Fibroblast of gingiva (primary cell): ENCODE data around the gene DAZAP1.

Experiments used
- DNase-seq: peaks from one replicate; pipeline ENCODE4 v3.0.0-alpha.2; 2011; ENCODE audit warnings: low read depth

Gene DAZAP1

DNA sequence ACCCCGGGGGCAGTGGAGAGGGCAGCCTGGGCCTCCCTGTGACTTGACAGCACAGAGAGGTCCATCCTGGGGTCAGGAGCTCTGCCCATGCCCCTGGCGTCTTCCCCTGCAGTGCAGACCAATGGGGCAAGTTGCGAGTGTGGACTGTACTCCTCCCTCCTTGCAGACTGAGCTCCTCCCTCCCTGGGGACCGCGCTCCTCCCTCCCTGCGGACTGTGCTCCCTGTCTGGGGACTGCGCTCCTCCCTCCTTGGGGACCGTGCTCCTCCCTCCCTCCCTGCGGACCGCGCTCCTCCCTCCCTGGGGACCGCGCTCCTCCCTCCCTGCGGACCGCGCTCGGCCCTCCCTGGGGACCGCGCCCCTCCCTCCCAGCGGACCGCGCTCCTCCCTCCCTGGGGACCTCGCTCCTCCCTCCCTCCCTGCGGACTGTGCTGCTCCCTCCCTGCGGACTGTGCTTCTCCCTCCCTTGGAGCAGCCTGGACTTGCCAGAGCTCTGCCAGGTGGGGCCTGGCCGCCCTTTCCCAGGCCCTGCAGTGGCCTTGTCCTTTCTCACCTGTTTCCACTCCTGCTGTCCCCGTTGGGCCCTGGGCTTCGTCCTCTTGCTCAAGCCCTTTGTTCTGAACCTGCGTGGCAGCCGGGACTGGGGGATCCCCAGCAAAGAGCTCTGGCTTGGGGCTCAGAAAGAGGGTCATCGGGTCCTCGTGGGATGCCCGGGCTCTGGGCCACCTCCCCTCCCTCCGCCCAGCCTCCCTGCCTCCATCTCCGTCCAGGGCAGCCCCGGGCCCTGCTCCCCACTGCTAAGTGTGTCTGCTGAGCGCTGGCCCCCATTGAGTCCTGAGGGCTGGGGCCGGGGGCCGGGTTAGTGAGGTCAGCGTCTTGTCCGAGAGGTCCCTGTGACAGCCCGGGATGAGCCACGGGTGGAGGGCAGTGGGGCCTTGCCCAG lies 12.9 kb upstream of the DAZAP1 start:
- DNase-seq: no peak

- no peak for DNase-seq
These were observed 12.0 kb upstream of the DAZAP1 start for GRCh38 chr19:1395194-1396018.

- no peak for DNase-seq
These were observed 11.2 kb upstream of the DAZAP1 start for GRCh38 chr19:1396019-1396767.

DNA sequence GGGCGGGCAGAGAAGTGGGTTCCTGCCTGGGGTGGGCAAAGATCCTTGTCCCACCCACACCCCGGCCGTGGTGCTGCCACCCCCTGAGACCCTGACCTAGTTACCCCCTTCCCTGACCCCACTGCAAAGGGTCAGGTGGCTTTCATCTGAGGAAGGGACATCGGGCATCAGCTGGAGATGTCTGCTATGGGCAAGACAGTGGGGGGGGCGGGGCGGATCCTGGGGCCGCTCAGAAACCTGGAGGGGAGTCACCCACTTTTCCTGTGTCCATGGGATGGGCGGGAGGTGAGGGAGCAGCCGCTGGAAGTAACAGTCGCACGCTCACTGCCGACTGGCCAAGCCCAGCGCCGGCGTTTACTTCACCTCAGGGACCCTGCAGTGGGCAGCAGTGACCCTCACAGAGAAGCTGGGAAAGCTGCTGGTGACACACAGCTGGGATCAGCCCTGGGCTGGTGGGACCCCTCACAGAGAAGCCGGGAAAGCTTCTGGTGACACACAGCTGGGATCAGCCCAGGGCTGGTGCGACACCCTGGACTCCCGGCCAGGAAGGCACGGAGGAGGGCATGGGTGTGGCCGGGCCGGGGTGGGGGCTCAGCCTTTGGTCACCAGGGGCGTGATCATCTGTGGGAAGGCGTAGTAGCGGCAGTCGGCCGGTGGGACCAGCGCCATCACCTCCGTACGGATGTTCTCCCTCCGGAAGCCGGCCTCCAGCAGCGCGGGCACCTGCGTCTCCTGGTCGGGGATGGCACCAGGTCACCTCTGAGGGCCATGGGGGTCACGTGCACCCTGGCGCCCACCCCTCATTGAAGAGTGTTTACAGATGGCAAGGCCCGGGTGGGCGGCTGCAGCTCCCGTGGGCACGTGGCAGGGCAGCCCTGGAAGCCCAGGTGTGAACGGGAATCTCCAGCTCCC lies 10.4 kb upstream of the DAZAP1 start:
- DNase-seq: no peak

- DNase-seq: no peak
These were observed 9.5 kb upstream of the DAZAP1 start for GRCh38 chr19:1397838-1398237.

DNA sequence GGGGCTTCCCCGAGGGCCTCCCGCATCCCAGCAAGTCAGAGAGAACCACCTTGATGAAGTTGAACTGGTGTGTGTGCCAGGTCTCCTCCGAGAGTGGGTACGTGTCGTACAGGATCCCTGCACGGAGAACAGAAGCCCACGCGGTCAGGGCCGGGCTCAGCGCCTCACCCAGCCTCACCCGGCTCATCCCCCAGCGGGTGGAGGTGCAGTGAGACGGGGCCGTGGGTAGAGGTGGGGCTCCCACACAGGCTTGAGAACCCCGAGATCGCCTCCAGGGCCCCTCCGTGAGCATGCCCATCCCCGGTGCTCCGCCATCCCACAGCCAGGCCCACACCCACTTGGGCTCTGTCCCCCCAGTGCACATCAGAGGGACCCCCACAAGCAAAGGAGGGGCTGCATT lies 8.3 kb upstream of the DAZAP1 start:
- DNase-seq: no peak

- DNase-seq: no peak
These were observed 7.6 kb upstream of the DAZAP1 start for GRCh38 chr19:1399745-1400144.

GRCh38 chr19:1400281-1401137 lies 6.9 kb upstream of the DAZAP1 start:
- no peak for DNase-seq

- DNase-seq: peak; percentile 42
These were observed 6.1 kb upstream of the DAZAP1 start, which contains the start of gene GAMT for GRCh38 chr19:1401138-1401888. Gene GAMT (minus strand): TSS chr19:1401542. CDS start chr19:1401476, 66 bp downstream.

DNA sequence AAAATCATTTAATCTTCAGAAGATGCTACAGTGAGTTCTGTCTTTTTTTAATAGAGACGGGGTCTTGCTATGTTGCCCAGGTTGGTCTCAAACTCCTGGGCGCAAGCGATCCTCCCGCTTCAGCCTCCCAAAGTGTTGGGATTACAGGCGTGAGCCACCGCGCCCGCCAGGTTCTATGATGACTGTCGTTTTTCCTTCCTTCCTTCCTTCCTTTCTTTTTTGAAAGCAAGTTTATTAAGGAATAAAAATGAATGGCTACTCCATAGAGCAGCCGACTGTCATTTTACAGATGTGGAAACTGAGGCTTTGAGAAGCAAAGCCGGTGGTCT lies 5.5 kb upstream of the DAZAP1 start:
- DNase-seq: no peak

GRCh38 chr19:1402411-1403070 lies 4.8 kb upstream of the DAZAP1 start:
- no peak for DNase-seq

DNA sequence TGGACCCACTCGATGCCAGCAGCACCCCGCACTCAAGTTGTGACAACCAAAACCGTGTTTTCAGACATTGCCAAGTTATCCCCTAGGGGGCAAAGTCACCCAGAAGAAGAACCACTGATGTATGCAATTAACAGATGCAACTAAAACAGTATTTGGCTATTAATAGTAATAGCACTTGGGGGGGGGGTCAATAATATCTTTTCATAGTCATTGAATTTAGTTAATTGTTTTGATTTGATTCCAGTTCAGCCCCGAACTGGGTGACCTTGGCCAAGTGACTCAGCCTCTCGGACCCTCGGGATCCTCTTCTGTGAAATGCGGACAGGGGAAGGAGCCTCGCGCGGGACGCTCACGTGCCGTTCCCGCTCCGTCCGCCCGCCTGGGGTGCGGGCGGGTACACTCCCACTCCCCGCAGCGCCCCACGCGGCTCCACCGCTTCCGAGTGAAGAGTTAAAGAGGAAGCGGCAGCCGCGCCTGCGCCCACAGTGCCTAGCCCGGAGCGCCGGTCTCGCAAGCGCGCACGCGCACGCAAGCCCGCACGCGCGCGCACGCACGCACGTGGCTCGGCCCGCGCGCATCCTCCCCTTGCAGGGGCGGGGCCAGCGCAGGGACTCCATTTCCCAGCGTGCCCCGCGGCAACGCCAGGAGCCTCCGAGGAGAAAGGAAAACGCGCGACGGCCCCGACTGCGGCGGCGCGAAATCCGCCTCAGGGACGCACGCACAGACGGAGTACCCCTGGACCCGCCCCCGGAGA lies 435 bp upstream of the DAZAP1 start:
- peak; percentile 98 for DNase-seq

- peak; percentile 65 for DNase-seq
These were observed 1.2 kb downstream of the DAZAP1 start for GRCh38 chr19:1408300-1409203.

- DNase-seq: no peak
These were observed 2.0 kb downstream of the DAZAP1 start for GRCh38 chr19:1409204-1410005.

DNA sequence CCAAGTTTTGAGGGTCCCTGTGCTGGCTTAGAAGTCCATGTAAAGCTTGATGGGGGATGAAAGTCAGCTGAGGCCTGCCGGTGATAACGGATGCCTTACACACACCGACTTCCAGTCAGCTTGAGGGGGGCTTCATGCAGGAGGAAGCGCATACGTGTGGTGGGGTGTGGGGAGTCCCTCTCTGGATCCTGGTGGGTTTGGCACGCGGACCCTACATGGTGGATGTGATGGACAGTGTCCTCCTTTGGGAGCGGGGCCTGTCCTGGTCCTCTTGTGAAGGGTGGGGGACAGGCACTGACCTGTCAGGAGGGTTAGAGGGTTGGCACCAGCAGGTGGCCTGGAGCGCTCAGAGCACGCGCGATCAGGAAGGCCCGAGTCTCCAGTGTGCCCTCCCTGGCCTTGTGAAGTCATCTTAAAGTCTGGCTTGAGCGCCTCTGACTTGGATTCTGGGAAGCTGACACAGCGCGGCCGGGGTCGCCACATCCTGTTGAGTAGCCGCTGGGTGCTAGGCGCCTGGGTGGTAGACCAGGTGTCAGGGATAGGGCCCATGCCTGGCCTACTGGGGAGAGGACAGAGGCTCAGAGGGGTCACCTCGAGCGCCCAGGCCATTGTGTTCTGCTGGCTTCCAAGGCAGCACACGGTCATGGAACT lies 2.9 kb downstream of the DAZAP1 start:
- DNase-seq: no peak

DNA sequence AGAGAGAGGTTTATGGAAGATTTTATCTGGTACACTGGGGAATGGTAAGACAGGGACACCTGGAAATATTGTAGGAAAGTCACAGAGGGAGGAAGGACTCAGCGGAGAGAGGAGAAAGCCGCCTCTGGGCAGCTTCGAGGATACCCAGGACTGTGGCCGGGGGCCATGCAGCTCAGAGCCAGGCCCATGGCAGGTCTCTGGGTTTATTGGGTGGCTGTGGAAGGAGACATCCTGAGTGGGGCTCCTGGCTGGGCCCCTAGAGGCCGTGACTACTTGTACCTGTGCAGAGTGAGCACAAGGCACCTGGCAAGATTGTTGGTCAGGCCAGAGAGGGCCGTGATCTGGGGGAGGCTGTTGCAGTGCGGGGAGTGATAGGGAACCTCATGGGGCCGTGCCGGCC lies 3.4 kb downstream of the DAZAP1 start:
- no peak for DNase-seq
